ENCODE results near the gene FBXO27. TPM values are rescaled to one million over a fixed set of nuclear protein-coding genes. Genes with fewer than 3 reads are reported as not detected.

Gene FBXO27
- total RNA-seq, 1 donor from 2014 or later = 3.7 TPM

DNA sequence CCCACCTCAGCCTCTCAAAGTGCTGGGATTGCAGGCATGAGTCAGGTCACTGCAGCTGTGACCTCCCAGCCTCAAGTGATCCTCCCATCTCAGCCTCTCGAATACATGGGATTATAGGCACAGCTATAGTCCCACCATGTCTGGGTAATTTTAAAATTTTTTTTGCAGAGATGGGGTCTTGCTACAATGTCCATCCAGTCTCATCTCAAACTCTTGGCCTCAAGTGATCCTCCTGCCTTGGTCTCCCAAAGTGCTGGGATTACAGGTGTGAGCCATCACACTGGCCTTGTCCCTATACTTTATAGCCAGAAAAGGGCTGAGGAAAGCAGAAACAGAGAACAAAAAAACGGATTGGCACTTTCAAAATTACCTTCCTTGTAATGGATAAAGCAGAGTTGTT, 4.8 kb upstream of the FBXO27 start:
- DNase-seq (ENCODE audit: extremely low spot score in 2 of 2) = no peak
- TF ChIP-seq, protein P1, sequence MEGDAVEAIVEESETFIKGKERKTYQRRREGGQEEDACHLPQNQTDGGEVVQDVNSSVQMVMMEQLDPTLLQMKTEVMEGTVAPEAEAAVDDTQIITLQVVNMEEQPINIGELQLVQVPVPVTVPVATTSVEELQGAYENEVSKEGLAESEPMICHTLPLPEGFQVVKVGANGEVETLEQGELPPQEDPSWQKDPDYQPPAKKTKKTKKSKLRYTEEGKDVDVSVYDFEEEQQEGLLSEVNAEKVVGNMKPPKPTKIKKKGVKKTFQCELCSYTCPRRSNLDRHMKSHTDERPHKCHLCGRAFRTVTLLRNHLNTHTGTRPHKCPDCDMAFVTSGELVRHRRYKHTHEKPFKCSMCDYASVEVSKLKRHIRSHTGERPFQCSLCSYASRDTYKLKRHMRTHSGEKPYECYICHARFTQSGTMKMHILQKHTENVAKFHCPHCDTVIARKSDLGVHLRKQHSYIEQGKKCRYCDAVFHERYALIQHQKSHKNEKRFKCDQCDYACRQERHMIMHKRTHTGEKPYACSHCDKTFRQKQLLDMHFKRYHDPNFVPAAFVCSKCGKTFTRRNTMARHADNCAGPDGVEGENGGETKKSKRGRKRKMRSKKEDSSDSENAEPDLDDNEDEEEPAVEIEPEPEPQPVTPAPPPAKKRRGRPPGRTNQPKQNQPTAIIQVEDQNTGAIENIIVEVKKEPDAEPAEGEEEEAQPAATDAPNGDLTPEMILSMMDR (IDR thresholded peaks at IDR 0.05) = no peak
- no peak for TF ChIP-seq POLR2A (IDR thresholded peaks at IDR 0.05)
- no peak for TF ChIP-seq POLR2AphosphoS5 (IDR thresholded peaks at IDR 0.05; ENCODE audit: insufficient read depth in 1 of 2, low read depth in 1 of 2)
- H3K4me3 ChIP-seq = no peak overlapping the region
- no peaks in the 10 kb centered on the region for H3K9me3 ChIP-seq
- no peaks in the 10 kb centered on the region for H3K27me3 ChIP-seq
- no peak overlapping the region for H3K27ac ChIP-seq
- peaks cover 15% of the 10 kb centered on the region for H3K4me1 ChIP-seq
- no peaks in the 10 kb centered on the region for H3K36me3 ChIP-seq
- intact Hi-C loops (cut with DNase I) = no loop called here

DNA sequence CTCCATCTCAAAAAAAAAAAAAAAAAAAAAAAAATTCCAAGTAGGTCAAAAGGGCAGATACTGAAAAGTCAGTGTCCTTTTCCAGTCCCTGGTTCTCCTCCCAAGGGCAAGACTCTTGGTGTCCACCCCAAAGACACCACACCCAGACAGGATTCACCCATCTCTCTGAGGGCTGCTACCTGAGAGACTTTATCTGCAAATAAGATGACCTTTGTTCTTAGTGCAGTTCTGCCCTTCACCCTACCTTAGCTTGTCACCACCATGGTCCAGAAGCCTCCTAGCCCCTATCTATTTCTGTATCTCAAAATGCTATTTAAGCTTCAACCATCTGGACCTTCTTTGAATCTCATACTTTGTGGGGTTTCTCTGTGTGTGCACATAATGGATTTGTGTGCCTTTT, 4.2 kb upstream of the FBXO27 start:
- intact Hi-C loops (cut with DNase I) = no loop called here
- no peak overlapping the region for H3K4me3 ChIP-seq
- no peak overlapping the region for H3K27ac ChIP-seq
- TF ChIP-seq, protein P1 (IDR thresholded peaks at IDR 0.05) = no peak
- TF ChIP-seq POLR2A (IDR thresholded peaks at IDR 0.05) (no peak), POLR2AphosphoS5 (IDR thresholded peaks at IDR 0.05; ENCODE audit: insufficient read depth in 1 of 2, low read depth in 1 of 2) (no peak)
- no peaks in the 10 kb centered on the region for H3K36me3 ChIP-seq
- H3K27me3 ChIP-seq = no peaks in the 10 kb centered on the region
- DNase-seq (ENCODE audit: extremely low spot score in 2 of 2) = no peak
- no peaks in the 10 kb centered on the region for H3K9me3 ChIP-seq
- H3K4me1 ChIP-seq = peaks cover 19% of the 10 kb centered on the region

DNA sequence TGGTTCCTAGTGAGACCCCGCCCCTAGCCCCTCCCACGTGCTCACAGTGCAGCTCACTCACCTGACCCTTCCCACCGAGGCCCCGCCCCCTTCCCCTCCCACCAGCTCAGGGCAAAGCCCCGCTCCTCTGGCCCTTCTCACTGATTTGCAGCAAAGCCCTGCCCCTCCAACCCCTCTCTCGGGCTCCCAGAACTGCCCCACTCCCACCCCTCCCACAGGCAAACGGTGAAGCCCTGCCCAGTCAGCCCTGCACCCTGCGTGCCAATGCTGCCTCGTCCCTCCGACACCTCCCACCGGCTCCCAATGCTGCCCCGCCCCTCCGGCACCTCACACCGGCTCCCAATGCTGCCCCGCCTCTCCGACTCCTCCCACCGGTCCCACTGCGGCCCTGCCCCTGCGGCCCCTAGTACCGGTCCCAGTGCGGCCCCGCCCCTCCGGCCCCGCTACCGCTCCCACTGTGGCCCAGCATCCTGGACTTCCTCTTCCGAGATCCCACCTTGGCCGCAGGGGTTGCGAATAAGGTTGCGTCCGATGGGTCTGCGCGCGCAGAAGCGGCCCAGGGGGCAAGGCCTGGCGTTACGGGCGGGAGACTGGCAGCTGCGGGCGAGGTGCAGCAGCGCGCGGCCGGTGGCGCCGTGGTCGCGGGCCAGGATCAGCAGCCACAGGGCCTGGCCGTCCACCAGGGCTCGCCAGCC, 834 bp downstream of the FBXO27 start:
- peak overlapping the region; percentile 61 to 82 for H3K4me3 ChIP-seq
- TF ChIP-seq POLR2A (IDR thresholded peaks at IDR 0.05) = no peak
- peak in 1 of 2 donors; percentile 46 for TF ChIP-seq POLR2AphosphoS5 (IDR thresholded peaks at IDR 0.05; ENCODE audit: insufficient read depth in 1 of 2, low read depth in 1 of 2)
- no peaks in the 10 kb centered on the region for H3K9me3 ChIP-seq
- no peaks in the 10 kb centered on the region for H3K27me3 ChIP-seq
- DNase-seq (ENCODE audit: extremely low spot score in 2 of 2) = peak; percentile 93 to 98
- intact Hi-C loops (cut with DNase I) = no loop called here
- H3K4me1 ChIP-seq = peaks cover 27% of the 10 kb centered on the region
- H3K27ac ChIP-seq = peak overlapping the region; percentile 89
- H3K36me3 ChIP-seq = peaks cover 0 to 13% of the 10 kb centered on the region in 2 donors

DNA sequence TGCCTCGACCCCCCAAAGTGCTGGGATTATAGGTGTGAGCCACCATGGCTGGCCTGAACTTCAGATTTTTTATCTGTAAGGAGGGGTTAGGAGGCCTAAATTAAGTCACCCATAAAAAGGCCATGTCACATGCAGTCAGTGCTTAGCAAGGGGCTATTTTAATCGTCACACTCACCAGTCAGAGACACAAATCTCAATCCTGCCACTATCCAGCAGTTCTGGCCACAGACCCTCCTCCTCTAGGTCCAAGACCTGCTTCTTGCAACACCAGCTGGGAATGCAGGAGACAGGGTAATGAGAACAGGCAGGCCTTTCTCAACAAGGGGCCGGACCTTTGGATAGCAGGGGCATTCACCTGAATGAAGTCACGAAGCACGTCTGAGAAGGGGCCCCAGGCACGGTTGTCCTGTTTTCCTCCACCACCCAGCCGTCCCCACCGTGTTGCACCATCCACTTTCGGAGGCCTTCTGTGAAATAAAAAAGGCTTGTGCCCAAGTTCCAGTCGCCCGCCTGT, 1.4 kb downstream of the FBXO27 start:
- peak overlapping the region; percentile 61 to 82 for H3K4me3 ChIP-seq
- H3K27ac ChIP-seq = peak overlapping the region; percentile 89
- no peaks in the 10 kb centered on the region for H3K9me3 ChIP-seq
- DNase-seq (ENCODE audit: extremely low spot score in 2 of 2) = no peak
- TF ChIP-seq POLR2AphosphoS5 (IDR thresholded peaks at IDR 0.05; ENCODE audit: insufficient read depth in 1 of 2, low read depth in 1 of 2) = no peak
- TF ChIP-seq, protein P1 (IDR thresholded peaks at IDR 0.05) = no peak
- no peak for TF ChIP-seq POLR2A (IDR thresholded peaks at IDR 0.05)
- peaks cover 0 to 13% of the 10 kb centered on the region in 2 donors for H3K36me3 ChIP-seq
- no peaks in the 10 kb centered on the region for H3K27me3 ChIP-seq
- intact Hi-C loops (cut with DNase I) = no loop called here
- H3K4me1 ChIP-seq = peaks cover 27% of the 10 kb centered on the region

DNA sequence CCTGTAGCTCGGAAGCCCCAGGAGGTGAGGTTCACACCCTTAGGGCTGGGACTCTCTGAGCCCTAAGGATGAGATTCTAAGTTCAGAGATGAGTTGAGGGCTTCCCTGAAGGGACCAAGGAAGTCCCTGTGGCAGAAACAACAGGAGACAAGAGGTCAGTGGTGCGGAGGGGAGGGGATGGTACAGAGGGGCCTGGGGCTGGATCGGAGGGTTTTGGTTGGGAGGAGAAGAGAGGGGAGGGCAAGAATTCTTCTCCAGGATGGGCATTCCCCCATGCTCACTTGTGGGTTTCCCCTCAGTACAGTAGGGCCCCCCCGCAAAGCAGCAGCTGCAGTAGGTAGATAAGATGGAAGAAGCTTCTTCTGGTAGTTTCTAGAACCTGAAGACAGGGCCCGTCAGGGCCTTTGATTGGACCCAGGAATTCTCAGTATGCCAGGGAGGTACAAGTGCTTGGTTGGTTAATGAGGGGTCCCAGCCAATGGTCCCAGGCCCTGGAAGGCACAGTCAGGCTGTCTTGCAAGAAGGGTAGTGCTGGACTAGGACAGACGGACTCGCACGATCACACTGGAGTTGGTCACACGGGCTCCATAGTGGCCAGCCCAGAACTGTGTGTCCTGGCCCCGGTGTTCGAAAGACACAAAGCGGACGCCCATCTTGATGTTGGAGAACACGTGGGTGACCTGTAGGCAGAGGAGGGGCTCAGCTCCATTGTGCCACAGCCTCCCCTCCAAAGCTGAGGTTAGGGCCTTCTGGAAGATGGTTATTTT, 7.3 kb downstream of the FBXO27 start:
- Histone ChIP-seq H3K9me3 (no peaks in the 10 kb centered on the region), H3K36me3 (peaks cover 0 to 18% of the 10 kb centered on the region in 2 donors), H3K27ac (no peak overlapping the region), H3K4me3 (no peak overlapping the region), H3K27me3 (no peaks in the 10 kb centered on the region), H3K4me1 (no peaks in the 10 kb centered on the region)
- DNase-seq (ENCODE audit: extremely low spot score in 2 of 2) = no peak
- intact Hi-C loops (cut with DNase I) = no loop called here
- TF ChIP-seq, protein P1 (IDR thresholded peaks at IDR 0.05) = no peak
- TF ChIP-seq POLR2AphosphoS5 (IDR thresholded peaks at IDR 0.05; ENCODE audit: insufficient read depth in 1 of 2, low read depth in 1 of 2) (no peak), POLR2A (IDR thresholded peaks at IDR 0.05) (no peak)

Data from vagina (tissue), 2 donors.